ENCODE results near the gene TRAF4. TPM values are rescaled to one million over a fixed set of nuclear protein-coding genes. Genes with fewer than 3 reads are reported as not detected.

TRAF4 gene
- total and polyA plus RNA-seq, 9 of the 15 experiments (the other 6 are each of a cell fraction or from before 2014, with no cell fraction given), result 2.4 to 147 (median 72.4) TPM

DNA sequence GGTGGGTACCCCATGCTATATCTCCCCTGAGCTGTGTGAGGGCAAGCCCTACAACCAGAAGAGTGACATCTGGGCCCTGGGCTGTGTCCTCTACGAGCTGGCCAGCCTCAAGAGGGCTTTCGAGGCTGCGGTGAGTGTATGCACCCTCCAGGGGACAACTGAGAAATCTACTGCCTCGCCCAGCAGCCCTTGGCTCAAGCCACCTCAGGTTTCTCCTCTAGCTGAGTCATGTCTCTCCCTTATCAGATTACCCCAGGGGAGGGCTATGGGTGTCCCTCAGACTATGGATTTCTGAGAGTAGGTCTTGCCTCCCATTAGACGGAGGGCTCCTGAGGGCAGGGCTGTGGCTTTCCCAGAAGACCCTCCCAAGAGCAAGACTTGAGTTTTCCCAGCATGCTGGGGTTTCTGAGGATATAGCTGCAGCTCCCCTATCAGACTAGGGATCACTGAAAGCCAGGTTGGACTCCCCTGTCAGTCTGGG lies 8.5 kb upstream of the TRAF4 start (continued):
- TF ChIP-seq ZBTB40 (IDR thresholded peaks at IDR 0.05) (no peak), ZBTB40 (CRISPR knock-in tag; IDR thresholded peaks at IDR 0.05) (no peak), GMEB1 (CRISPR knock-in tag; IDR thresholded peaks at IDR 0.05) (0 out of 2 replicates have a peak, but pooled peaks have one; percentile 21), SETDB1 (IDR thresholded peaks at IDR 0.05; ENCODE audit: low read length) (no peak), ZNF175 (CRISPR knock-in tag; IDR thresholded peaks at IDR 0.05; ENCODE audit: low read depth) (no peak), ZNF699 (CRISPR knock-in tag; IDR thresholded peaks at IDR 0.05; ENCODE audit: insufficient replicate concordance) (no peak), EZH2 (IDR thresholded peaks at IDR 0.05; ENCODE audit: borderline replicate concordance, low read depth, low read length) (no peak), NCOR1 (IDR thresholded peaks at IDR 0.05) (no peak; the same call in 1 of the 2 replicates), POLR2H (tag; IDR thresholded peaks at IDR 0.05; ENCODE audit: low read depth) (no peak), NELFE (IDR thresholded peaks at IDR 0.05; ENCODE audit: insufficient read depth, insufficient read length) (no peak), KLF1 (tag; IDR thresholded peaks at IDR 0.05) (no peak), MAZ (CRISPR knock-in tag; conservative IDR thresholded peaks at IDR 0.05 in 1 of 2, IDR thresholded peaks at IDR 0.05 in 1 of 2) (peak; percentile 64 to 87; a peak in 3 of 4 replicates), STAG1 (CRISPR knock-in tag; IDR thresholded peaks at IDR 0.05; ENCODE audit: borderline replicate concordance) (no peak), CREB1 (IDR thresholded peaks at IDR 0.05) (no peak), CREB1 (CRISPR knock-in tag; IDR thresholded peaks at IDR 0.05) (no peak), TBL1XR1 (IDR thresholded peaks at IDR 0.05; ENCODE audit: low read length in 2 of 2) (peak in 1 of 2 experiments; percentile 74; a peak in 2 of 4 replicates)
- TF ChIP-seq, protein P1, sequence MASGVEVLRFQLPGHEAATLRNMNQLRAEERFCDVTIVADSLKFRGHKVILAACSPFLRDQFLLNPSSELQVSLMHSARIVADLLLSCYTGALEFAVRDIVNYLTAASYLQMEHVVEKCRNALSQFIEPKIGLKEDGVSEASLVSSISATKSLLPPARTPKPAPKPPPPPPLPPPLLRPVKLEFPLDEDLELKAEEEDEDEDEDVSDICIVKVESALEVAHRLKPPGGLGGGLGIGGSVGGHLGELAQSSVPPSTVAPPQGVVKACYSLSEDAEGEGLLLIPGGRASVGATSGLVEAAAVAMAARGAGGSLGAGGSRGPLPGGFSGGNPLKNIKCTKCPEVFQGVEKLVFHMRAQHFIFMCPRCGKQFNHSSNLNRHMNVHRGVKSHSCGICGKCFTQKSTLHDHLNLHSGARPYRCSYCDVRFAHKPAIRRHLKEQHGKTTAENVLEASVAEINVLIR (CRISPR knock-in tag; IDR thresholded peaks at IDR 0.05), result no peak

Data from K562 (cell line).